PFSK-1 (cell line): ENCODE results near the gene RELL1.

Experiments used
- POLR2AphosphoS5 ChIP-seq: IDR thresholded peaks from 2 replicates; pipeline ENCODE4 v1.6.1; 2012; ENCODE audit warnings: low read depth, mild to moderate bottlenecking, control low read depth, low read length, moderate library complexity
- TAF1 ChIP-seq: IDR thresholded peaks from 2 replicates; pipeline ENCODE4 v1.6.1; 2012; ENCODE audit warnings: low read length, control low read depth, borderline replicate concordance; ENCODE audit not compliant: insufficient read depth

DNA sequence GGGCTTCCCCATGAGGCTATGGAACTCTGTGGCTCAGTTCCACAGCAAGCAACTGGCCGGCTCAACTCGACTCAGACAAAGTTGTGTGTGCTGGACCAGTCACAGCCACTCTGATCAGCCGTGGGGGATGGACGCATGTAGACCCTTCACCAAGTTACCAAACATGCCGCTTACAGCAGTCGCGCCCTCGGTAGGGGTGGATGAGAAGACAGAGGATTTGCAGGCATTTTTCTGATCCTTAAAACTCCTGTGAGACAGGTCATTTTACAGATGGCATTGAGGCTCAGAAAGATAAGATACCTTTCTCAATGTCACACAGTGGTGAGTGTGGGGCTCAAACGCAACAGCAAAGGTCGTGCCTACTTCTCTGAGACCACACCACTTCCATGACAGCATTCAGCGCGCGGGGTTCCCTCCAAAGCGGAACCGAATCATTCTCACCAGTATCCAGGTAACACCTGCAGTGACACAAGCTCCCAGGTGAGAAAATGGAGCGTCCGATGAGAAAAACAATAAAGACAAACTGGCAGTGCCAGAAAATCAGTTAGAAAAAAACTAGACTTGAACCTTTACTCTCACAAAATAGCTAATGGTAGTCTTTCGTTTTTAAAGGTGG, 83.6 kb downstream of the RELL1 start:
- TF ChIP-seq TAF1: no peak
- no peak for TF ChIP-seq POLR2AphosphoS5
